Astrocyte of the spinal cord (primary cell): ENCODE data around the gene KIAA0513.

ENCODE experiments used
- DNase-seq: peaks from one replicate; pipeline ENCODE4 v3.0.0; 2011; ENCODE audit warnings: low read depth, low spot score
- H3K4me3 ChIP-seq: 2 replicates; pipeline ENCODE4 v1.5.1; 2011; ENCODE audit warnings: low read depth, mild to moderate bottlenecking, low read length, moderate library complexity
- in situ Hi-C: cut with HindIII; loops from 2 replicates; pipeline ENCODE4 v1.10.0; 2017; ENCODE audit warnings: low sequenced_read_pairs
- TF ChIP-seq, protein P1 (sequence below): IDR thresholded peaks from 2 replicates; pipeline ENCODE4 v1.5.1; 2012; ENCODE audit warnings: low read depth, mild to moderate bottlenecking, low read length, inconsistent platforms

The KIAA0513 gene

DNA sequence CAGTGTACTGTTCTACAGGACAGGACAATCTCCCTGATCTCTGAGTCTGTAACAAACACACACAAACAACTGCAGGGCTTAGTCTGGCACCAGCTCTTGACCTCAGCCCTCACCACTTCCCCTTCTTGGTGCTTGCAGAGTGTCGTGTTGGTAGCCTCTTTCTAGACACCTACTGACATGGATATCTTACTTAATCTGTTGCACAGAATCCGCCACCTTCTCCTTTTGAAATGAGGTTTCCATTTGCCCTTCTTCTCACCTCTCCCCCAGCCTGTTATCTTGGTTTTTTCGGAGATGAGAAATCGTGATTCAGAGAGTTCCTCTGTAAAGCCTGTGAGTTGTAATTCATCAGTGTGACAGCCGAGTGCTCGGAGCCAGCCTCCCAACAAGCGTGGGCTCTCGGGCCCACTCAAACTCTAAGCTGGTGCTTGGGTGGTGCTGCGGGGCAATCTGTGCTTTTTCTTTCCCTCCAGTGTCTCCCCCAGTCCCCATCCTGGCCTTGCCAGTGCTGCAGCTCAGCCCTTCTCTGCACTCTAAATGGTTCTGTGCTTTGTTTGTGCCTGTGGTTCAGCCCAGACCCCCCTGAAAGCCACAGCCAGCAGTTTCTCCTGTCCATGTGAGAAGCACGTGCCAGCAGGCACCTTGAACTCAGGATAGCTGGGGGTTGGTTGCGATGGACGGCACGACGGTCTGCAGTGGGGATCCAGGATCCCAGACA is 28.1 kb downstream of the KIAA0513 start:
- in situ Hi-C loops: no loop called here
- TF ChIP-seq, protein P1, sequence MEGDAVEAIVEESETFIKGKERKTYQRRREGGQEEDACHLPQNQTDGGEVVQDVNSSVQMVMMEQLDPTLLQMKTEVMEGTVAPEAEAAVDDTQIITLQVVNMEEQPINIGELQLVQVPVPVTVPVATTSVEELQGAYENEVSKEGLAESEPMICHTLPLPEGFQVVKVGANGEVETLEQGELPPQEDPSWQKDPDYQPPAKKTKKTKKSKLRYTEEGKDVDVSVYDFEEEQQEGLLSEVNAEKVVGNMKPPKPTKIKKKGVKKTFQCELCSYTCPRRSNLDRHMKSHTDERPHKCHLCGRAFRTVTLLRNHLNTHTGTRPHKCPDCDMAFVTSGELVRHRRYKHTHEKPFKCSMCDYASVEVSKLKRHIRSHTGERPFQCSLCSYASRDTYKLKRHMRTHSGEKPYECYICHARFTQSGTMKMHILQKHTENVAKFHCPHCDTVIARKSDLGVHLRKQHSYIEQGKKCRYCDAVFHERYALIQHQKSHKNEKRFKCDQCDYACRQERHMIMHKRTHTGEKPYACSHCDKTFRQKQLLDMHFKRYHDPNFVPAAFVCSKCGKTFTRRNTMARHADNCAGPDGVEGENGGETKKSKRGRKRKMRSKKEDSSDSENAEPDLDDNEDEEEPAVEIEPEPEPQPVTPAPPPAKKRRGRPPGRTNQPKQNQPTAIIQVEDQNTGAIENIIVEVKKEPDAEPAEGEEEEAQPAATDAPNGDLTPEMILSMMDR: no peak
- peak; percentile 59 for DNase-seq
- peak overlapping the region; percentile 19 for H3K4me3 ChIP-seq

GRCh38 chr16:85056211-85056748 is 28.7 kb downstream of the KIAA0513 start:
- H3K4me3 ChIP-seq: no peak overlapping the region
- in situ Hi-C loops: no loop called here
- TF ChIP-seq, protein P1: peak; percentile 59
- no peak for DNase-seq

DNA sequence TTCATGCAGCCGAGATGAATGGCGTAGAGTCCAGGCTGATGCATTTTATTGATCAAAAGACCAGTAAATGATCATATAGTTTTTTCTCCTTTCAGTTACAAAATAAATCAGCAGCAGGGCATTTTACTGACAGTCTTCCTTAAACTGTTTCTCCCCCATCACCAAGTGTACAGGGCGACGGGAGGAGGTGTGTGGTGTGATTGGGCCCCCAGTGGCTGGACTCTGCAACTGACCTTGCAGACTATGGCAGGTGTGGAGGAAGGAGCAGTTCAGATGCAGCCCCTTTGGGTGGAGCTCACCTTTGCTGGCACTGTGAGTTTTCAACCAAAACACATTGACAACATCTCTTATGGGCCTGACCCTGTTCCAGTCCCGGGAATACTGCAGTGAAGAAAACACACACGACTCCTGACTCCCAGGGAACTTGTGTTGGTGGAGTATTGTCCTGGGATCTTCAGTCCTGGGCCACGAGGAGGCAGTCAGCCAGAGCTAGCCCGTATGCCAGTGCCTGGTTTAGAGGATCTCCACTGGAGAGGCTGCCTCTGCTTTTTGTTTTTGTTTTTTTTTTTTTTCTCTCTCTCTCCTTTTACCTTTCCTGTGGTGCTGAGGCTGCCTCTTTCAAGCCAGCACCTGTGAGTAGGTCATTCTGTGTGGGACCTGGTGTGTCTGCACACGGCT is 29.8 kb downstream of the KIAA0513 start:
- H3K4me3 ChIP-seq: no peak overlapping the region
- no peak for DNase-seq
- TF ChIP-seq, protein P1: peak; percentile 44
- in situ Hi-C loops: no loop called here

GRCh38 chr16:85057948-85058347 is 30.4 kb downstream of the KIAA0513 start:
- TF ChIP-seq, protein P1: no peak
- H3K4me3 ChIP-seq: no peak overlapping the region
- no peak for DNase-seq
- in situ Hi-C loops: no loop called here

DNA sequence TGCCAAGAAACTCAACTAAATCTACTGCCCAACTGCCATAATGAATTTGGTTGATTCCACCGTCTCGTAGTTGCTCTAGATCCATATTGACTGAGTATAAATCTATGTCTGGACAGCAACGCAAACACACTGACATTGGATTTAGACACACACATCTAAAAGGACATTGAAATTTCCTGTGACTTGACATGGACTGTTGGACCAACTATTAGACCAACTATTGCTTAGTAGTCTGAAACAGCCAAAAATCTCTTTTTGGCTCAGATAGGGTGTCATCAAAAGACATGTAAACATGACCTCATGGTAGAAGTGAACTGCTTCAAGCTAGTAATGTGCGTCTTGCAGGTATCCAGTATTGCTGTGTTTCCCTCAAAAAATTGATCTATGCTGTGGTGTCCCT is 31.3 kb downstream of the KIAA0513 start:
- no peak overlapping the region for H3K4me3 ChIP-seq
- in situ Hi-C loops: no loop called here
- DNase-seq: no peak
- TF ChIP-seq, protein P1: no peak

- DNase-seq: no peak
- in situ Hi-C loops: no loop called here
- no peak overlapping the region for H3K4me3 ChIP-seq
- TF ChIP-seq, protein P1: no peak
Measured at GRCh38 chr16:85061566-85061965, 34.0 kb downstream of the KIAA0513 start.
